Calu3 (cell line): Measurements from ENCODE around the gene TBC1D13. TPM values are rescaled to one million over a fixed set of nuclear protein-coding genes. Genes with fewer than 3 reads are reported as not detected.

Experiments used
- Bru-seq: library from RNA; stranded (reverse); fragments of 400-500 nt; gene quantifications from one replicate; lab custom pipeline; 2021; lab: Mats Ljungman, UMichigan
- BruChase-seq, 2 experiments: library from RNA; stranded (reverse); fragments of 400-500 nt; gene quantifications; one replicate each; lab custom pipeline; 2021; lab: Mats Ljungman, UMichigan
- BruUV-seq: library from RNA; stranded (reverse); fragments of 400-500 nt; replicated peaks from 2 replicates; lab custom pipeline; 2021; lab: Mats Ljungman, UMichigan
- CTCF ChIA-PET: fragments of 300-600 bp; sonication (Branson Sonifier 250); formaldehyde crosslinking; loops from one replicate; lab custom pipeline; 2022; ENCODE audit warnings: antibody characterized with exemption; lab: Charles Lee
- DNase-seq: peaks from one replicate; pipeline ENCODE4 v3.0.0; 2022
- H3K27ac Mint-ChIP-seq: one replicate; pipeline ENCODE4 v1.8.0; 2022; ENCODE audit warnings: mixed read lengths; ENCODE audit not compliant: unreplicated experiment
- H3K27me3 Mint-ChIP-seq: one replicate; pipeline ENCODE4 v1.8.0; 2022; ENCODE audit warnings: mixed read lengths; ENCODE audit not compliant: unreplicated experiment
- H3K36me3 Mint-ChIP-seq: one replicate; pipeline ENCODE4 v1.8.0; 2022; ENCODE audit warnings: mild to moderate bottlenecking, moderate library complexity, mixed read lengths; ENCODE audit not compliant: insufficient read depth, unreplicated experiment
- H3K4me1 Mint-ChIP-seq: one replicate; pipeline ENCODE4 v1.8.0; 2022; ENCODE audit warnings: mild to moderate bottlenecking, low read depth, mixed read lengths; ENCODE audit not compliant: unreplicated experiment
- H3K4me3 Mint-ChIP-seq: one replicate; pipeline ENCODE4 v1.8.0; 2022; ENCODE audit warnings: mild to moderate bottlenecking, low read depth, moderate library complexity, mixed read lengths; ENCODE audit not compliant: unreplicated experiment
- H3K9me3 Mint-ChIP-seq: one replicate; pipeline ENCODE4 v1.8.0; 2022; ENCODE audit warnings: low read depth, mixed read lengths; ENCODE audit not compliant: unreplicated experiment
- CTCF ChIP-seq: fragments of 200-600 bp; IDR thresholded peaks from one replicate; pipeline ENCODE4 v1.8.0; 2022; ENCODE audit warnings: antibody characterized with exemption; ENCODE audit not compliant: unreplicated experiment
- intact Hi-C: fragments of 100-400 bp; cut with micrococcal nuclease; formaldehyde crosslinking; loops from one replicate; pipeline ENCODE4 v1.10.0; 2022; ENCODE audit not compliant: unreplicated experiment
- long read RNA-seq: library from polyadenylated mRNA; stranded (forward); transcript quantifications from one replicate; pipeline ENCODE4 v2.0.0, GENCODE V29; 2022
- total RNA-seq: library from RNA; stranded (reverse); gene quantifications from 2 replicates; pipeline ENCODE4 v1.2.3, GENCODE V29; 2022

Gene TBC1D13
- total RNA-seq (16.6 and 18.2 TPM in 2 replicates), Bru-seq, nascent RNA (percentile 50 among the genes with signal in this experiment), BruChase-seq, experiment 1, labeled RNA remaining after a 6-hour chase (percentile 62 among the genes with signal in this experiment), BruChase-seq, experiment 2, labeled RNA remaining after a 2-hour chase (percentile 63 among the genes with signal in this experiment)
- long read RNA-seq, transcript TBC1D13-202 (12 exons, 3,906 nt): major isoform, 6 of 16 reads
- long read RNA-seq, partial matches to known transcripts: 2 of 16 reads
- long read RNA-seq, other reads (novel, unspliced or antisense): 8 of 16 reads

DNA sequence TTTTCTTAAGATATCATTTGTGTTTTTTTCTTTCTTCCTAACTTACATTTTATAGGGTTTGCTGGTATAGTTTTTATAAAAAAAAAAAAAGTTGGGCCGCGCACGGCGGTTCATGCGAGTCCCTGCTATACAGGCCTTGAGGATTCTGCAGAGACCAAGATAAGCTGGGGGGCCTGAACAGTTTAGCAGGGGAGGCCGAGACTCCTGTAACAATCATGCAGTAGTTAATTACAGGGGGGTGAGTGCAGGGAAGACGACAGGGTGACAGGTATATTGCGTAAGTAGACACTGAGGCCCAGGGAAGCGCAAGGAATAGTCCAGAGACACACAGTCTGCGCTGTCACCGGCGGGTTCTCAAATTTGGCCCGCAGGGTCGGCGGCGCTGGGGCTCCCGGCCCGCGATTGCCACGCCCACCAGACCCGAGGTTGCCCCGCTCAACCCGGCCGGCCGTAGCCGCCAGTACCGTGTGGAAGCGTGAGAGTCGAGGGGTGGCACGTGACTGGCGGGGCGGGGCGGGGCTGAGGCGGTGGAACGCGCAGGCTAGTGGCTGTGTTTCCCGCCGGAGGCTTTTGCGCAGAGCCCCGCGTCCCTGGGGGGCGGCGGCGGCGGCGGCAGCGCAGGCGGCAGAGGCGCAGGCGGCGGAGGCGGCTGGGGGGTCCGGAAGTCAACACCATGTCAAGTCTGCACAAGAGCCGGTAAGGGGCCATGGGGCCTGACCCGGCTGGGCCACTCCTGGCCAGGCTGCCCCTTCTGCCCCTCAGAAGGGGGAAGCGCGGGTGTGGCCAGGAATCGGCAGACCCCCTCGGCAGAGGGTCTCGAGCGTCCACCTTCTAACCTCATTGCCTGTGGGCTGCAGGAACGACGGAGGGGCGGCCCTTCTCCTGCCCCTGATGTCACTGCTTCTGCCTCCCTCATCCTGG lies at the start of gene TBC1D13:
Gene TBC1D13, plus strand, starts transcription at position 573 of the 921 bp plus-strand sequence. Its CDS starts 101 bp downstream, at position 674.
- Mint-ChIP-seq H3K4me1 (no peaks in the 10 kb centered on the region), H3K4me3 (peak within 1 kb of the TSS; percentile 87), H3K9me3 (no peaks in the 10 kb centered on the region), H3K27ac (peak within 1 kb of the TSS; percentile 73), H3K36me3 (peaks cover 17% of the 10 kb centered on the region), H3K27me3 (no peaks in the 10 kb centered on the region)
- TF ChIP-seq CTCF: no peak
- DNase-seq: peak; percentile 84
- no TSS peak for BruUV-seq
- intact Hi-C loops: no loop called here
- CTCF ChIA-PET: no interaction called here

GRCh38 chr9:128742401-128742800 lies 44.7 kb upstream of the TBC1D13 start:
- CTCF ChIA-PET: interaction anchor here (0.6 kb wide), 1 partner anchor 74 kb away, joined by 4 read pairs; no protein-coding TSS in a partner anchor
- no peaks in the 10 kb centered on the region for H3K4me1 Mint-ChIP-seq

DNA sequence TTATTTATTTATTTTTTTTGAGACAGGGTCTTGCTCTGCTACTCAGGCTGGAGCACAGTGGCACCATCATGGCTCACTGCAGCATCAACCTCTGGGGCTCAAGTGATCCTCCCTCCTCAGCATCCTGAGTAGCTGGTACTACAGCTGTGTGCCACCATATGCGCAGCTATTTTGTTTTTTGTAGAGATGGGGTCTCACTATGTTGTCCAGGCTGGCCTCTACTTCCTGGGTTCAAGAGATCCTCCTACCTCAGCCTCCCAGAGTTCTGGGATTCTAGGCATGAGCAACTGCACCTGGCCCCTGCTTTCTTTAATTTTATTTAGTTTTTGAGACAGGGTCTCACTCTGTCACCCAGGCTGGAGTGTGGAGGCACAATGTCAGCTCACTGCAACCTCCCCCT lies 43.6 kb upstream of the TBC1D13 start:
- no peak for TF ChIP-seq CTCF
- no peaks in the 10 kb centered on the region for H3K36me3 Mint-ChIP-seq
- H3K9me3 Mint-ChIP-seq: no peaks in the 10 kb centered on the region
- no TSS peak for BruUV-seq
- no peaks in the 10 kb centered on the region for H3K27me3 Mint-ChIP-seq
- intact Hi-C loops: no loop called here
- H3K4me1 Mint-ChIP-seq: no peaks in the 10 kb centered on the region
- H3K27ac Mint-ChIP-seq: no peak overlapping the region
- H3K4me3 Mint-ChIP-seq: no peak overlapping the region
- CTCF ChIA-PET: interaction anchor here (0.7 kb wide), 1 partner anchor 578 kb away, joined by 5 read pairs; no protein-coding TSS in a partner anchor
- DNase-seq: no peak

More at GRCh38 chr9:128742401-128742800, 44.7 kb upstream of the TBC1D13 start:
- TF ChIP-seq CTCF: no peak
- Mint-ChIP-seq H3K9me3 (no peaks in the 10 kb centered on the region), H3K36me3 (peaks cover under 1% of the 10 kb centered on the region), H3K27ac (no peak overlapping the region), H3K4me3 (no peak overlapping the region), H3K27me3 (no peaks in the 10 kb centered on the region)
- intact Hi-C loops: no loop called here
- no TSS peak for BruUV-seq
- no peak for DNase-seq

DNA sequence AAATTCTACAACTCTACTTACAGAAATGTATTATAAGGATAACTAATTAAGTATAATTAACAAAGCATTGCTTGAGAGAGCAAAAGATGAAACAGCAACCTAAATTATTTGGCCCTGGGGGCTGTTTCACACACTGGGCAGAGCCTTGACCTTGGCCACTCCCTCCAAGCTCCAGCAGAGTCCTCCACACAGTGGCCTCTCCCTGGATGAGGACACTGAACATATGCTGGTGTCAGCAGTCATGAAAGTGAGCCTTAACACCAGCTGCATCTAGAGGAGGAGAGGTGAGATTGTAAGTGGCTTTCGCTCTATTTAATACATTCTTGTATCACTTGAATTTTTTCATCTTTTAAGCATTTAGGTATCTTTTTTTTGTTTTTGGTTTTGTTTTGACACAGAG lies 39.8 kb upstream of the TBC1D13 start:
- peaks cover 10% of the 10 kb centered on the region for H3K36me3 Mint-ChIP-seq
- TF ChIP-seq CTCF: no peak
- no peaks in the 10 kb centered on the region for H3K27me3 Mint-ChIP-seq
- no peaks in the 10 kb centered on the region for H3K4me1 Mint-ChIP-seq
- H3K4me3 Mint-ChIP-seq: no peak overlapping the region
- CTCF ChIA-PET: no interaction called here
- DNase-seq: no peak
- intact Hi-C loops: no loop called here
- H3K27ac Mint-ChIP-seq: no peak overlapping the region
- BruUV-seq: no TSS peak
- no peaks in the 10 kb centered on the region for H3K9me3 Mint-ChIP-seq
